ENCODE results near the gene SMC1A.
A peak's percentile ranks its signal among the peaks of the same experiment; 100 is the strongest.
"Not testable (repeated sequence)": the region's sequence is repeated elsewhere in the genome, so short reads cannot be mapped to it uniquely, and the experiment has no call there.

The SMC1A gene

GRCh38 chrX:53422086-53422860 is at the start of gene SMC1A:
Gene SMC1A, minus strand, starts transcription at chrX:53422654. Its CDS starts 54 bp downstream, at chrX:53422600.
- FAIRE-seq, result peak; percentile 90
- DNase-seq (ENCODE audit: low spot score), result peak; percentile 97

GRCh38 chrX:53471346-53471745 is 48.9 kb upstream of the SMC1A start:
- FAIRE-seq (no peak), DNase-seq (ENCODE audit: low spot score) (no peak)

GRCh38 chrX:53468659-53469058 is 46.2 kb upstream of the SMC1A start:
- DNase-seq (ENCODE audit: low spot score), result not testable (repeated sequence)

GRCh38 chrX:53458082-53458481 is 35.6 kb upstream of the SMC1A start:
- DNase-seq (ENCODE audit: low spot score), result no peak
- FAIRE-seq, result no peak

More at GRCh38 chrX:53468659-53469058, 46.2 kb upstream of the SMC1A start:
- FAIRE-seq, result not testable (repeated sequence)

GRCh38 chrX:53456254-53456653 is 33.8 kb upstream of the SMC1A start:
- no peak for DNase-seq (ENCODE audit: low spot score)
- FAIRE-seq, result no peak

GRCh38 chrX:53452812-53453211 is 30.4 kb upstream of the SMC1A start:
- DNase-seq (ENCODE audit: low spot score) (no peak), FAIRE-seq (no peak)

GRCh38 chrX:53449632-53450031 is 27.2 kb upstream of the SMC1A start:
- DNase-seq (ENCODE audit: low spot score) (no peak), FAIRE-seq (no peak)

- DNase-seq (ENCODE audit: low spot score), result no peak
- no peak for FAIRE-seq
Observed at GRCh38 chrX:53447441-53447840, 25.0 kb upstream of the SMC1A start.

GRCh38 chrX:53445977-53446376 is 23.5 kb upstream of the SMC1A start:
- FAIRE-seq, result no peak
- DNase-seq (ENCODE audit: low spot score), result peak; percentile 26

GRCh38 chrX:53442322-53442631 is 19.8 kb upstream of the SMC1A start:
- no peak for DNase-seq (ENCODE audit: low spot score)
- FAIRE-seq, result no peak

- FAIRE-seq (peak; percentile 69), DNase-seq (ENCODE audit: low spot score) (peak; percentile 95)
Observed at GRCh38 chrX:53441531-53442321, 19.3 kb upstream of the SMC1A start.

- FAIRE-seq, result no peak
Observed at GRCh38 chrX:53440621-53441517, 18.4 kb upstream of the SMC1A start.

GRCh38 chrX:53440101-53440500 is 17.6 kb upstream of the SMC1A start:
- DNase-seq (ENCODE audit: low spot score) (no peak), FAIRE-seq (no peak)

More at GRCh38 chrX:53440621-53441517, 18.4 kb upstream of the SMC1A start:
- DNase-seq (ENCODE audit: low spot score), result peak; percentile 62

- no peak for DNase-seq (ENCODE audit: low spot score)
- FAIRE-seq, result no peak
Observed at GRCh38 chrX:53438832-53439230, 16.4 kb upstream of the SMC1A start.

- DNase-seq (ENCODE audit: low spot score) (no peak), FAIRE-seq (no peak)
Observed at GRCh38 chrX:53438174-53438831, 15.8 kb upstream of the SMC1A start.

- DNase-seq (ENCODE audit: low spot score) (no peak), FAIRE-seq (no peak)
Observed at GRCh38 chrX:53437206-53437605, 14.8 kb upstream of the SMC1A start.

GRCh38 chrX:53435997-53436396 is 13.5 kb upstream of the SMC1A start:
- no peak for FAIRE-seq
- DNase-seq (ENCODE audit: low spot score), result peak; percentile 70

GRCh38 chrX:53433651-53434639 is 11.5 kb upstream of the SMC1A start, which contains the start of gene HSD17B10:
Gene HSD17B10, minus strand, starts transcription at chrX:53434370. Its CDS starts 25 bp downstream, at chrX:53434345.
- peak; percentile 93 for DNase-seq (ENCODE audit: low spot score)
- peak; percentile 80 for FAIRE-seq

- DNase-seq (ENCODE audit: low spot score) (no peak), FAIRE-seq (no peak)
Observed at GRCh38 chrX:53430231-53430630, 7.8 kb upstream of the SMC1A start.

GRCh38 chrX:53429755-53430154 is 7.3 kb upstream of the SMC1A start:
- DNase-seq (ENCODE audit: low spot score) (no peak), FAIRE-seq (no peak)

All from urothelium cell line (cell line).